Measurements from ENCODE around the gene GNS.
A peak's percentile ranks its signal among the peaks of the same experiment; 100 is the strongest.

The GNS gene

DNA sequence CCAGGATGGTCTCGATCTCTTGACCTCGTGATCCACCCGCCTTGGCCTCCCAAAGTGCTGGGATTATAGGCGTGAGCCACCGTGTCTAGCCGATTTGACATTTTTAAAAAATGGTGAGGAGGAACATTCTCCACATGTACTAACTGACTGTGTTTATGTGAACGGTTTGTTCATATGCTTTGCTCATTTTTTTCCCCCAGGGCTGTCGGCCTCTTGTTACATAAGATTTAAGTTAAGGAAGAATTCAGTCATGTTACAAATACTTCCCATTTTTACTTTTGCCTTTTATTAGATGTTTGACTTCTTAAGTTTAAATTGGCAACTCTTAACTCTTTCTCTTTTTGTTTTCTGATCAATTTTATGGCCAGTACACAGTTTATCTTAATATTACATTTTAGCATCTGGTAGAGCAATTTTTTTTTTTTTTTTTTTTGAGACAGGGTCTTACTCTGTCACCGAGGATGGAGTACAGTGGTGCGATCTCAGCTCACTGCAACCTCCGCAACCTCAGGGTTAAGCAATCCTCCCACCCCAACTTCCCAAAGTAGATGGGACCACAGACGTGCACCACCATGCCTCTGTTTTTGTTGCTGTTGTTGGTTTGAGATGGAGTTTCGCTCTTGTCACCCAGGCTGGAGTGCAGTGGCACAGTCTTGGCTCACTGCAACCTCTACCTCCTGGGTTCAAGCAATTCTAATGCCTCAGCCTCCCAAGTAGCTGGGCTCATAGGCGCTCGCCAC, 9.6 kb downstream of the GNS start:
- TF ChIP-seq, protein P1, sequence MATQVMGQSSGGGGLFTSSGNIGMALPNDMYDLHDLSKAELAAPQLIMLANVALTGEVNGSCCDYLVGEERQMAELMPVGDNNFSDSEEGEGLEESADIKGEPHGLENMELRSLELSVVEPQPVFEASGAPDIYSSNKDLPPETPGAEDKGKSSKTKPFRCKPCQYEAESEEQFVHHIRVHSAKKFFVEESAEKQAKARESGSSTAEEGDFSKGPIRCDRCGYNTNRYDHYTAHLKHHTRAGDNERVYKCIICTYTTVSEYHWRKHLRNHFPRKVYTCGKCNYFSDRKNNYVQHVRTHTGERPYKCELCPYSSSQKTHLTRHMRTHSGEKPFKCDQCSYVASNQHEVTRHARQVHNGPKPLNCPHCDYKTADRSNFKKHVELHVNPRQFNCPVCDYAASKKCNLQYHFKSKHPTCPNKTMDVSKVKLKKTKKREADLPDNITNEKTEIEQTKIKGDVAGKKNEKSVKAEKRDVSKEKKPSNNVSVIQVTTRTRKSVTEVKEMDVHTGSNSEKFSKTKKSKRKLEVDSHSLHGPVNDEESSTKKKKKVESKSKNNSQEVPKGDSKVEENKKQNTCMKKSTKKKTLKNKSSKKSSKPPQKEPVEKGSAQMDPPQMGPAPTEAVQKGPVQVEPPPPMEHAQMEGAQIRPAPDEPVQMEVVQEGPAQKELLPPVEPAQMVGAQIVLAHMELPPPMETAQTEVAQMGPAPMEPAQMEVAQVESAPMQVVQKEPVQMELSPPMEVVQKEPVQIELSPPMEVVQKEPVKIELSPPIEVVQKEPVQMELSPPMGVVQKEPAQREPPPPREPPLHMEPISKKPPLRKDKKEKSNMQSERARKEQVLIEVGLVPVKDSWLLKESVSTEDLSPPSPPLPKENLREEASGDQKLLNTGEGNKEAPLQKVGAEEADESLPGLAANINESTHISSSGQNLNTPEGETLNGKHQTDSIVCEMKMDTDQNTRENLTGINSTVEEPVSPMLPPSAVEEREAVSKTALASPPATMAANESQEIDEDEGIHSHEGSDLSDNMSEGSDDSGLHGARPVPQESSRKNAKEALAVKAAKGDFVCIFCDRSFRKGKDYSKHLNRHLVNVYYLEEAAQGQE (IDR thresholded peaks at IDR 0.05; ENCODE audit: low read depth) = no peak
- TF ChIP-seq CEBPB (IDR thresholded peaks at IDR 0.05) (no peak), TEAD4 (IDR thresholded peaks at IDR 0.05) (no peak), TAF1 (IDR thresholded peaks at IDR 0.05; ENCODE audit: low read depth) (no peak), FOXM1 (IDR thresholded peaks at IDR 0.05; ENCODE audit: borderline replicate concordance, low read depth) (no peak), EGR1 (IDR thresholded peaks at IDR 0.05) (no peak), NFIC (IDR thresholded peaks at IDR 0.05) (no peak), EP300 (IDR thresholded peaks at IDR 0.05; ENCODE audit: borderline replicate concordance) (no peak), ZBTB7A (IDR thresholded peaks at IDR 0.05; ENCODE audit: low read depth) (no peak)

DNA sequence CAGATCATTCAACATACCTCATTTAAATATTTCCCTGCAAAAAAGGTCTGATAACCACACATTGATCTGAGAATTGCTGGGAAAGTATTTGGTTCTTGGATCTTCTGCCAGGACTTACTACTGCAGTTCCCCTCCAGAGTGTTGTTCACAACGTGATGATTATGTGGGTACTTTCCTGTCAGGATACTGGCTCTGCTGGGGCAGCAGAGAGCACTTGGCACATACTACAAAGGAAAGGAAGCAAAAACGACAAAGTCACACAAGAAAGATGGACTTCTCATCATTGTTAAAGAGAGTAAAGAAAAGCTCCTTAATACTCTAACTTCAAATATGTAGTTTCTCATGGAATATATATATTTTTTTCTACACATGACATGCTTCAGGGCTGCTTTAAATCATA, 11.5 kb downstream of the GNS start:
- no peak for TF ChIP-seq FOXM1 (IDR thresholded peaks at IDR 0.05; ENCODE audit: borderline replicate concordance, low read depth)
- no peak for TF ChIP-seq YY1 (IDR thresholded peaks at IDR 0.05; ENCODE audit: low read depth)
- no peak for TF ChIP-seq EP300 (IDR thresholded peaks at IDR 0.05; ENCODE audit: borderline replicate concordance)
- TF ChIP-seq EGR1 (IDR thresholded peaks at IDR 0.05) = no peak
- TF ChIP-seq, protein P2, sequence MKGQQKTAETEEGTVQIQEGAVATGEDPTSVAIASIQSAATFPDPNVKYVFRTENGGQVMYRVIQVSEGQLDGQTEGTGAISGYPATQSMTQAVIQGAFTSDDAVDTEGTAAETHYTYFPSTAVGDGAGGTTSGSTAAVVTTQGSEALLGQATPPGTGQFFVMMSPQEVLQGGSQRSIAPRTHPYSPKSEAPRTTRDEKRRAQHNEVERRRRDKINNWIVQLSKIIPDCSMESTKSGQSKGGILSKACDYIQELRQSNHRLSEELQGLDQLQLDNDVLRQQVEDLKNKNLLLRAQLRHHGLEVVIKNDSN (IDR thresholded peaks at IDR 0.05) = no peak
- no peak for TF ChIP-seq CEBPB (IDR thresholded peaks at IDR 0.05)
- TF ChIP-seq NFIC (IDR thresholded peaks at IDR 0.05) = no peak
- no peak for TF ChIP-seq RAD21 (IDR thresholded peaks at IDR 0.05; ENCODE audit: low read depth)
- TF ChIP-seq CREB1 (IDR thresholded peaks at IDR 0.05; ENCODE audit: low read depth) = no peak
- TF ChIP-seq ZBTB7A (IDR thresholded peaks at IDR 0.05; ENCODE audit: low read depth) = no peak
- no peak for TF ChIP-seq TAF1 (IDR thresholded peaks at IDR 0.05; ENCODE audit: low read depth)
- no peak for TF ChIP-seq TEAD4 (IDR thresholded peaks at IDR 0.05)
- TF ChIP-seq, protein P1 (IDR thresholded peaks at IDR 0.05; ENCODE audit: low read depth) = no peak
- TF ChIP-seq, protein P3, sequence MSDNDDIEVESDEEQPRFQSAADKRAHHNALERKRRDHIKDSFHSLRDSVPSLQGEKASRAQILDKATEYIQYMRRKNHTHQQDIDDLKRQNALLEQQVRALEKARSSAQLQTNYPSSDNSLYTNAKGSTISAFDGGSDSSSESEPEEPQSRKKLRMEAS (IDR thresholded peaks at IDR 0.05) = no peak

DNA sequence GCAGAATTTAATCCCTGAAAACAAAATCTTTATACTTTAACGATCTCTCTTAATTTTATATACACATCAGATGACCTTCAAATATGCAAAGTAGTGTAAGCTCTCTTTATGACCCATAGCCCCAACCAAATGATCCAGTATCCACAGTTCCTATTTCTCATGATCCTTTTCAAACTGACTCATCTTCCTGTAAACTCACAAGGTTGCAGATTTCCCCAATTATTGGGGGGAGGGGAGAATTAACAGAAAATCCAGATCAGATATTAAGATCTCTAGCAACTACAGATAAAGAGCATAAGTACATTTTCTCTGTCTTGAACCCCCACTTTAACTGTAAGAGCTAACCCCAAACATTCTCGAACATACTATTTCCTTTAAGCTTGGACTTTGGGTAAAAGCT, 12.5 kb downstream of the GNS start:
- TF ChIP-seq EGR1 (IDR thresholded peaks at IDR 0.05) = no peak
- no peak for TF ChIP-seq EP300 (IDR thresholded peaks at IDR 0.05; ENCODE audit: borderline replicate concordance)
- TF ChIP-seq TAF1 (IDR thresholded peaks at IDR 0.05; ENCODE audit: low read depth) = no peak
- TF ChIP-seq YY1 (IDR thresholded peaks at IDR 0.05; ENCODE audit: low read depth) = no peak

DNA sequence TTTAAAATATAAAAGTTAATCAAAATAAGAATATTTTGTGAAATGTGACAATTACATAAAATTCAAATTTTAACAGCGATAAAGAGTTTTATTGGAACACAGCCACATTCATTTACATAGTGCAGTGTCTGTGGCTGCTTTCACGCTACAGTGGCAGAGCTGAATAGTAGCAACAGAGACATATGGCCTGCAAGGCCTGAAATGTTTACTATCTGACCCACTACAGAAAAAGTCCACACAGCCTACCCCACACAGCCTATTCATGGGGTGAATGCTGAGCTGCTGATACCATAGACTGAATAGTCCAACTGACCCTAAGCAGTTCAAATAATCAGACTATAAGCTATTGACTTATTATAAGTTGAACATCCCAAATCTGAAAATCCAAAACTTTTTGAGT, 13.2 kb downstream of the GNS start:
- TF ChIP-seq CREB1 (IDR thresholded peaks at IDR 0.05; ENCODE audit: low read depth) = no peak
- no peak for TF ChIP-seq CEBPB (IDR thresholded peaks at IDR 0.05)
- no peak for TF ChIP-seq TEAD4 (IDR thresholded peaks at IDR 0.05)
- TF ChIP-seq YY1 (IDR thresholded peaks at IDR 0.05; ENCODE audit: low read depth) = no peak

DNA sequence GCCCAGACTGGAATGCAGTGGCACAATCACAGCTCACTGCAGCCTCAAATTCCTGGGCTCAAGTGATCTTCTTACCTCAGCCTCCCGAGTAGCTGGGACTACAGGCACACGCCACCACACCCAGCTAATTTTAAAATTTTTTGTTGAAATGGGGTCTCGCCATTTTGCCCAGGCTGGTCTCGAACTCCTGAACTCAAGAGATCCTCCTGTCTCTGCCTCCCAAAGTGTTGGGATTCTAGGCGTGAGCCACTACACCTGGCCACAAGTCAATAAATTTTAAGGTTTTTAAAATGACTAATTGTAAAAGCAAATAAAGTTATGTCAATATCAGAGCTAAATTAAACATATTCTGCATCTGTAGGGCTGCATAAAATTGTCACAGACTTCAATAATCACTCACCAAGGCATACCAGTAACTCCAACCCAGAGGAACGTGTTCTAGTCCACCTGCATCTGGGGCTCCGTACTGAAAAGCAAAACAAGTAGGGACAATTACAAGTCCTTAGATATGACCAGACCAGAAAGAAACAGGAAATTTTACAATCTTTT, 13.9 kb downstream of the GNS start:
- TF ChIP-seq, protein P1 (IDR thresholded peaks at IDR 0.05; ENCODE audit: low read depth) = no peak
- peak; percentile 51 for TF ChIP-seq TEAD4 (IDR thresholded peaks at IDR 0.05)

Measured in Ishikawa (cell line).